ENCODE measurements around the gene AGFG1. TPM values are rescaled to one million over a fixed set of nuclear protein-coding genes. Genes with fewer than 3 reads are reported as not detected.

Gene AGFG1
- total RNA-seq, 6 donors from 2014 or later, result 24.1 to 99.6 (median 71.2) TPM

GRCh38 chr2:227570615-227571014 lies 98.7 kb downstream of the AGFG1 start:
- ATAC-seq (ENCODE audit: low FRiP score in 2 of 2), result no peak
- H3K36me3 ChIP-seq, result peaks cover 0 to 3% (median 0%) of the 10 kb centered on the region in 4 donors
- no peak overlapping the region for H3K4me3 ChIP-seq
- H3K27me3 ChIP-seq, result no peaks in the 10 kb centered on the region
- no peaks in the 10 kb centered on the region for H3K9me3 ChIP-seq
- no peak for DNase-seq
- no peaks in the 10 kb centered on the region for H3K4me1 ChIP-seq
- H3K27ac ChIP-seq, result no peak overlapping the region
- 26 to 45% methylated on average over 1 of the region's 1 CpG for WGBS, 2 donors
- TF ChIP-seq CTCF (IDR thresholded peaks at IDR 0.05) (no peak), POLR2AphosphoS5 (IDR thresholded peaks at IDR 0.05) (no peak), POLR2A (IDR thresholded peaks at IDR 0.05) (no peak), EP300 (IDR thresholded peaks at IDR 0.05) (no peak)

DNA sequence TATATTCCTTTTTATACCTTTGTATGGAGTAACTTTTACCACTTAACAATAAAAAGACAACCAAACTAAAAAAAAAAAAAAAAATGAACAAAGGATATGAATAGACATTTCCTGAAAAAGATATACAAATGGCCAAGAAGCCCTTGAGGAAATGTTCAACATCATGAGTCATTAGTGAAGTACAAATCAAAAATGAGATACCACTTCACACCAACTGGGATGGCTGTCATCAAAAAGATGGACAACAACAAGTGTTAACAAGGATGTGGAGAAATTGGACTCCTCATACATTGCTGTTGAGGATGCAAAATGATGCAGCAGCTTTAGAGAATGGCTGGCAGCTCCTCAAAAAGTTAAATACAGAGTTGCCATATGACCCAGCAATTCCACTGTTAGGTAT lies 104.2 kb downstream of the AGFG1 start:
- ATAC-seq (ENCODE audit: low FRiP score in 2 of 2) (no peak), DNase-seq (no peak)
- Histone ChIP-seq H3K4me3 (no peak overlapping the region), H3K27me3 (no peaks in the 10 kb centered on the region), H3K36me3 (no peaks in the 10 kb centered on the region), H3K4me1 (no peaks in the 10 kb centered on the region), H3K27ac (no peak overlapping the region), H3K9me3 (no peaks in the 10 kb centered on the region)
- TF ChIP-seq POLR2A (IDR thresholded peaks at IDR 0.05) (no peak), EP300 (IDR thresholded peaks at IDR 0.05) (no peak), CTCF (IDR thresholded peaks at IDR 0.05) (no peak), POLR2AphosphoS5 (IDR thresholded peaks at IDR 0.05) (no peak)

DNA sequence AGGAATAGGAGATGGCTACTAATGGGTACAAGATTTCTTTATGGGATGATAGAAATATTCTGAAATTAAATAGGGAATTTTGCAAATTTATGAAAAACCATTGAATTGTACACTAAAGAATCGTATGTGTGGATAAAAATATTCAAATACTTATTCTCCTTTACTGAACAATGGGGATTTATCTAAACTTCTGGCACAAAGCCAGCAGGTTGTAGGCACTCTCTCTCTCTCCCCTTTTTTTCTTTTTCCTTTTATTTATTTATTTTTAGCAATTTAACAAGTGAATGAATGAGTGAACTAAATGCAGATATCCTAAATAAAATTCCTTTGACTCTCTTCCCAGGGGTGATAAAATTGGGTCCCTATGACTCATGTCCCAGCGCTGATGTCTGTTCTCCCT lies 104.9 kb downstream of the AGFG1 start:
- no peaks in the 10 kb centered on the region for H3K9me3 ChIP-seq
- DNase-seq, result no peak
- H3K27me3 ChIP-seq, result no peaks in the 10 kb centered on the region
- H3K27ac ChIP-seq, result no peak overlapping the region
- ATAC-seq (ENCODE audit: low FRiP score in 2 of 2), result no peak
- 75% methylated on average over 2 of the region's 2 CpGs for WGBS, 2 donors
- no peaks in the 10 kb centered on the region for H3K4me1 ChIP-seq
- no peaks in the 10 kb centered on the region for H3K36me3 ChIP-seq
- TF ChIP-seq EP300 (IDR thresholded peaks at IDR 0.05) (no peak), POLR2AphosphoS5 (IDR thresholded peaks at IDR 0.05) (no peak)
- H3K4me3 ChIP-seq, result no peak overlapping the region

DNA sequence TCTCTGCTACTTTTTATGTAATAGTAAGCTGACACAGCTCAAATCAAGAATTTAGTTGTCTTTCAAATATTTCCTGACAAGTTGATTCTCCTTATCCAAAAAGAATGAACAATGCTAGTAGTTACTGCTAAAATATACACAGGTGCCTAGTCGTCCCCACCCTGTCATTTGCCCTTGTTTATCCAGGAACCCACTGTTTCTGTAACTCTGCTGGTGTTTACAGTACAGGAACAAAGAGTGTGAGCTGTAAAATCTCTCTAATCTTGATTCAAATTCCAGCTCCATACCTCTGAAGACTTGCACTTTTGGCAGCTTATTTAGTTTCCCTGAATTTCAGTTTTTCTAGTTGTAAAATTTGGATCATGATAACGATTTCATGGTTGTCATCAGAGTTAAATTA lies 105.6 kb downstream of the AGFG1 start:
- ATAC-seq (ENCODE audit: low FRiP score in 2 of 2), result no peak

DNA sequence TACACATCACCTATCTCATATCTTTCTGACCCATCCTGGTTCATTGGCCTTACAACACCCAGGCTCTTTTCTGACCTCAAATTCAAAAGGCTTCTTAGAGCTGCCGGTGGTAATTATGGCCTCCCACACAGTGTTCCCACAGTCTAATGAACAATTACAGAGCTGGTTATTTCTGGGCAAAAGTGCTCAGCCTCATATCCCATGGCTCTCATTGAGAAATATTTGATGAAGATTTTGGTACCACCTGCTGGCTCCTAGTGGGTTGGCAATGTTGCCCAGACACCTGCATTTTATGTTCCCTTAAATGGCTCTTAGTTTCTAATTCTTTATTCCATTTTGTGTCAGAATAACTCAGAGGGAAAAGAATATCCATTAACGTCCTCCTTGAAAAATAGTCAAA lies 106.7 kb downstream of the AGFG1 start:
- H3K4me1 ChIP-seq, result no peaks in the 10 kb centered on the region
- DNase-seq (no peak), ATAC-seq (ENCODE audit: low FRiP score in 2 of 2) (no peak)
- no peaks in the 10 kb centered on the region for H3K27me3 ChIP-seq
- no peak overlapping the region for H3K4me3 ChIP-seq
- H3K27ac ChIP-seq, result no peak overlapping the region
- TF ChIP-seq POLR2A (IDR thresholded peaks at IDR 0.05) (no peak), CTCF (IDR thresholded peaks at IDR 0.05) (no peak), POLR2AphosphoS5 (IDR thresholded peaks at IDR 0.05) (no peak), EP300 (IDR thresholded peaks at IDR 0.05) (no peak)
- WGBS, 2 donors, result 93 to 96% methylated on average over 2 of the region's 2 CpGs
- no peaks in the 10 kb centered on the region for H3K36me3 ChIP-seq
- H3K9me3 ChIP-seq, result peaks cover 0 to 14% (median 3%) of the 10 kb centered on the region in 4 donors

More for the DNA sequence above, 105.6 kb downstream of the AGFG1 start:
- WGBS, 2 donors, result 50 to 55% methylated on average over 2 of the region's 2 CpGs
- Histone ChIP-seq H3K36me3 (no peaks in the 10 kb centered on the region), H3K4me1 (no peaks in the 10 kb centered on the region), H3K9me3 (peaks cover 0 to 5% (median 2%) of the 10 kb centered on the region in 4 donors), H3K27ac (no peak overlapping the region), H3K27me3 (no peaks in the 10 kb centered on the region), H3K4me3 (no peak overlapping the region)
- no peak for TF ChIP-seq CTCF (IDR thresholded peaks at IDR 0.05)
- TF ChIP-seq POLR2AphosphoS5 (IDR thresholded peaks at IDR 0.05), result no peak
- no peak for TF ChIP-seq EP300 (IDR thresholded peaks at IDR 0.05)
- no peak for TF ChIP-seq POLR2A (IDR thresholded peaks at IDR 0.05)
- no peak for DNase-seq

Data from upper lobe of left lung (tissue), 6 donors.